ENCODE measurements around the gene IDUA. TPM values are rescaled to one million over a fixed set of nuclear protein-coding genes. Genes with fewer than 3 reads are reported as not detected.

IDUA gene
- total and polyA plus RNA-seq, 4 experiments from 2014 or later, result 5.0 to 64.1 (median 38.7) TPM

DNA sequence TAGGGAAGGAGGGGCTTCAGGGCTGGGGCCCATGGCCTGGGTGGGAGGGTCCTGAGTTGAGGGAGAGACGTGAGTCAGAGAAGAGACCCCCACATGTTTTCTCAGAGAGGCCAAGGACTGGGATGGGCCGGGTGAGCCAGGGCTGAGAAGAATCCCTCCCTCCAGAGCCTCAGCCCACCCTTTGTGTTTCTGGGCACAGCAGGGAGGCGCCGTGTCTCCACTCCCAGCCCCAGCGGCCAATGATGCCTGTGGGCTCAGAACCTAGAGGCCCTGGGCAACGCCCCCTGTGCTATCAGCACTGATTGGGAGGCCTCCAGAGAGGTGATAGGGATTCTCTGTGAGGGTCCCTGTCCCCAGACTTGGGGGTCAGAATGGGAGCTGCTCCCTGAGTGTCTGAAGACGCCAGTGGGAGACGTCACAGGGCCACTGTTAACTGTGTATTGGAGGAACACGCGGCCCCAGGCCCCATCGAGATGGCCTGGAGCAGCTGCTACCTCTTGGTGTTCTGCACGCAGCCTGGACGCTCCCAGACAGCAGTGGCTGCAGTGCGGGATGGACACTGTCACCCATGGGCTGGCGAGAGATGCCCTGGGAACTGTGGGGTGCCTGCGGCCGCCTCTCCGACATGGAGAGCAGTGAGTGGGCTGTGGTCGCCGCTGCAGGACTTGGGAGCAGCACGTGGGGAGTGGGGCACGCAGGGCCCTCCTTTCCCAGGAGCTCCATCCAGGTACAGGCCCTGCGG lies 33.1 kb downstream of the IDUA start:
- DNase-seq, result no peak
- Histone ChIP-seq H3K9me3 (ENCODE audit: control insufficient read depth in 1 of 2, low read length in 2 of 2) (no peaks in the 10 kb centered on the region), H3K4me1 (ENCODE audit: insufficient read depth, low read length) (peaks cover 5% of the 10 kb centered on the region), H3K27me3 (ENCODE audit: insufficient read depth, low read length) (no peaks in the 10 kb centered on the region), H3K27ac (ENCODE audit: low read depth, low read length) (no peak overlapping the region), H3K36me3 (ENCODE audit: insufficient read depth, low read length) (no peaks in the 10 kb centered on the region), H3K4me3 (ENCODE audit: low read length in 2 of 2) (no peak overlapping the region)
- ChIA-PET CTCF (ENCODE audit: partially characterized antibody) (interaction anchor here (1.1 kb wide), 1 partner anchor 36 kb away, joined by 3 read pairs; no protein-coding TSS in a partner anchor), POLR2A (ENCODE audit: partially characterized antibody) (no interaction called here)
- Mint-ChIP-seq H3K4me1 (peaks cover 0 to 4% (median 0%) of the 10 kb centered on the region in 4 donors), H3K27me3 (no peaks in the 10 kb centered on the region), H3K36me3 (no peaks in the 10 kb centered on the region), H3K4me3 (no peak overlapping the region), H3K9me3 (no peaks in the 10 kb centered on the region), H3K27ac (no peak overlapping the region)
- intact Hi-C loops (cut with micrococcal nuclease), result no loop called here

DNA sequence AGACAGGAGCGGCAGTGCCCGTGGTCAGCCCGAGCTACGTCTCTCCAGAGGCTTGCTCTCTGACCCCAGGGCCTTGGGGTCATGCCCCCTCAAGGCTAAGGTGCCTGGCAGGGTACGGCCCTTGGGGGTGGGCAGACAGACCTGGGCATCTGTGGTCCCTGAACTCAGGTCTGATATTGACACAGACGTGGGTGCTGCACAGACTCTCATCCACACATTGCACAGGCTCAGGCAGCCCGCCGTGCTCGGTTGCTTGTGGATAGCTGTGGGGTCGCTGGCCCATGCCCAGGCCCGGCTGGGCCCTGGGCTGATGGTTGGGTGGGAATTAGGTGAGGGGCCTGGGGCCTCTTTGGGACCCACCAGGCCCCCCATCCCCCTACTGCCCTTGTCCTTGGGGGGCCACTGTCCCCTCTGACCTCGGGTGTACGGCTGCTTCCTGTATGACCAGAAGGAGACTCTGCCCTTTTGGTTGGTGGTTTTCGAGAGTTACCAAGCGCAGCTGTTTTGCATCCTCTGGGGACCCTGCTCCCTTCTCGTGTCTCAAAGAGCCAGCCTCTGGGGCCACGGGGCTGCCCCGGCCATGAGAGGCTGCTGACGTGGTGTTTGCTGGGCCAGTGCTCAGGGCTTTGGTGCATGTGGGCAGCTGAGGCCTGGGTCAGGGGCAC lies 34.7 kb downstream of the IDUA start:
- Mint-ChIP-seq H3K4me1 (peaks cover 9 to 15% (median 12%) of the 10 kb centered on the region in 4 donors), H3K4me3 (no peak overlapping the region), H3K27ac (no peak overlapping the region), H3K9me3 (no peaks in the 10 kb centered on the region), H3K27me3 (no peaks in the 10 kb centered on the region), H3K36me3 (peaks cover 4 to 5% of the 10 kb centered on the region in 2 donors)
- Histone ChIP-seq H3K9me3 (ENCODE audit: control insufficient read depth in 1 of 2, low read length in 2 of 2) (no peaks in the 10 kb centered on the region), H3K36me3 (ENCODE audit: insufficient read depth, low read length) (no peaks in the 10 kb centered on the region), H3K27me3 (ENCODE audit: insufficient read depth, low read length) (no peaks in the 10 kb centered on the region), H3K27ac (ENCODE audit: low read depth, low read length) (no peak overlapping the region), H3K4me1 (ENCODE audit: insufficient read depth, low read length) (peaks cover 13% of the 10 kb centered on the region), H3K4me3 (ENCODE audit: low read length in 2 of 2) (no peak overlapping the region)
- ChIA-PET CTCF (ENCODE audit: partially characterized antibody) (no interaction called here), POLR2A (ENCODE audit: partially characterized antibody) (no interaction called here)
- intact Hi-C loops (cut with micrococcal nuclease), result no loop called here
- no peak for DNase-seq

DNA sequence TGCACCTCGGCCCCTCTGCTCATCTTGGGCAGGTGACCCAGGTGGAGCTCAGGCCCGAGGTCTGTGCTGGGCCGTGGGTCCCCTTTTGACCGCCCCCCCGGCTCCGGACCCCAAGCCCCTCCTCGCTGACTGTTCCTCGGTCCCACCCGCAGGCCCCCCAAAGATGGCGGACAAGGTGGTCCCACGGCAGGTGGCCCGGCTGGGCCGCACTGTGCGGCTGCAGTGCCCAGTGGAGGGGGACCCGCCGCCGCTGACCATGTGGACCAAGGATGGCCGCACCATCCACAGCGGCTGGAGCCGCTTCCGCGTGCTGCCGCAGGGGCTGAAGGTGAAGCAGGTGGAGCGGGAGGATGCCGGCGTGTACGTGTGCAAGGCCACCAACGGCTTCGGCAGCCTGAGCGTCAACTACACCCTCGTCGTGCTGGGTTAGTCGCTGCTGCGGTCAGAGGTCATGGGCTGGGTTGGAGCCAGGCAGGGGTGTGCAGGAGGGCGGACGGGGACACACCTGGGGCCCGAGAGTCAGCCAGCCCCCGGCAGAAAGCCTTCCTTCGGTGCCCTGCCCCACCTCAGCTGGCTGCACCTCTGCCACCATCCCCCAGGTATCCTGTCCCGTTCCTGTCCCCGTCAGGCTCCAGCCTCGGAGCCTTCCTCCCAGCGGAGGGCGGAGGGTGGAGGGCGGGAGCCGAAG lies 35.4 kb downstream of the IDUA start:
- Histone ChIP-seq H3K4me3 (ENCODE audit: low read length in 2 of 2) (no peak overlapping the region), H3K36me3 (ENCODE audit: insufficient read depth, low read length) (no peaks in the 10 kb centered on the region), H3K4me1 (ENCODE audit: insufficient read depth, low read length) (peaks cover 13% of the 10 kb centered on the region), H3K27me3 (ENCODE audit: insufficient read depth, low read length) (no peaks in the 10 kb centered on the region), H3K27ac (ENCODE audit: low read depth, low read length) (no peak overlapping the region), H3K9me3 (ENCODE audit: control insufficient read depth in 1 of 2, low read length in 2 of 2) (no peaks in the 10 kb centered on the region)
- DNase-seq, result no peak
- no peak overlapping the region for H3K4me3 Mint-ChIP-seq
- intact Hi-C loops (cut with micrococcal nuclease), result no loop called here
- H3K4me1 Mint-ChIP-seq, result peaks cover 9 to 15% (median 12%) of the 10 kb centered on the region in 4 donors
- H3K27ac Mint-ChIP-seq, result no peak overlapping the region
- ChIA-PET POLR2A (ENCODE audit: partially characterized antibody) (no interaction called here), CTCF (ENCODE audit: partially characterized antibody) (no interaction called here)
- peaks cover 4 to 5% of the 10 kb centered on the region in 2 donors for H3K36me3 Mint-ChIP-seq
- H3K9me3 Mint-ChIP-seq, result no peaks in the 10 kb centered on the region
- no peaks in the 10 kb centered on the region for H3K27me3 Mint-ChIP-seq

DNA sequence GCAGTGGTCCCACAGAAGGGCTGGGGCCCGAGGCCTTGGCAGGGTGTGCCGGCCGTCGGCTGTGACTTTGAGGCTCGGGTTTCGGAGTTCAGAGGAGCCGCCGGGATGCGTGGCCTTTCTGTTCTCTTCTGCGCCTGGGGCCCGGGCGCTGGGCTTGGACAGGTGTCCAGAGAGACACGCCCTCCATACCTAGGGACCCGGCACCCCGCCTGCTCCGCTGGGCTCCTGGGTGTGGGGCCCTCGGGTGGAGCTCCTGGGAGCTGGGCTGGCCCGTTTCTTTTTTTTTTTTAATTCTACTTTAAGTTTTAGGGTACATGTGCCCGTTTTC lies 35.9 kb downstream of the IDUA start:
- DNase-seq, result no peak
- peaks cover 9 to 15% (median 12%) of the 10 kb centered on the region in 4 donors for H3K4me1 Mint-ChIP-seq
- ChIA-PET CTCF (ENCODE audit: partially characterized antibody) (no interaction called here), POLR2A (ENCODE audit: partially characterized antibody) (no interaction called here)
- Histone ChIP-seq H3K27me3 (ENCODE audit: insufficient read depth, low read length) (no peaks in the 10 kb centered on the region), H3K4me3 (ENCODE audit: low read length in 2 of 2) (no peak overlapping the region), H3K9me3 (ENCODE audit: control insufficient read depth in 1 of 2, low read length in 2 of 2) (no peaks in the 10 kb centered on the region), H3K4me1 (ENCODE audit: insufficient read depth, low read length) (peaks cover 13% of the 10 kb centered on the region), H3K27ac (ENCODE audit: low read depth, low read length) (no peak overlapping the region), H3K36me3 (ENCODE audit: insufficient read depth, low read length) (no peaks in the 10 kb centered on the region)
- no peak overlapping the region for H3K27ac Mint-ChIP-seq
- H3K27me3 Mint-ChIP-seq, result no peaks in the 10 kb centered on the region
- intact Hi-C loops (cut with micrococcal nuclease), result no loop called here
- H3K9me3 Mint-ChIP-seq, result no peaks in the 10 kb centered on the region
- no peak overlapping the region for H3K4me3 Mint-ChIP-seq
- H3K36me3 Mint-ChIP-seq, result peaks cover 4 to 5% of the 10 kb centered on the region in 2 donors

DNA sequence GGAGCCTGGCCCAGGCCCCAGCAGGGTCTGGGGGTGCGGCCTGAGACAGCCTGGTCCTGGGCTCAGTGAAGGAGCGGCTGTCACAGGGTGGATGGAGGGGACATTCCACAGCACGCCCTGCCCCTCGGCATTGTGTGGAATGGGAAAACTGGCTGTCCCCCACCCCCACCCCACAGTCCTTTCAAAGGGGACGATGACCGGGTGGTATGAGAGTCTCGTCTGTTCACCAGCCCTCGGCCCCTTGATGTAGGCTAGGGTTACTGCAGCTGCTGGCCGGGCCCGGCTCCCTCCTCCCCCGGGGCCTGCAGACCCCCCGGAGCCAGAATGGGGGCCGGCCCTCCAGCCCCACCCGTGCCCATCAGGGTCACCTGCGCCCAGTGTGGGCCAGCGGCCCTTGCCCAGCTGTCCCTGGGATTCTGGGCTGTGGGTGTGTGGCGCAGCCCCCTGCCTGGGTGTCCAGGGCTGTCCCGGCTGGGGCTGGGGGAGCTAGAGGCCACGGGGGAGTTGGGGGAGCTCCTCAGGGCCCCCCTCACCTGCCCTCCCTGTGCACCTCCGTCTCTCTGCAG lies 36.3 kb downstream of the IDUA start:
- Mint-ChIP-seq H3K4me3 (no peak overlapping the region), H3K36me3 (peaks cover 4 to 5% of the 10 kb centered on the region in 2 donors), H3K27me3 (no peaks in the 10 kb centered on the region), H3K27ac (no peak overlapping the region), H3K4me1 (peaks cover 9 to 15% (median 12%) of the 10 kb centered on the region in 4 donors), H3K9me3 (no peaks in the 10 kb centered on the region)
- H3K4me3 ChIP-seq (ENCODE audit: low read length in 2 of 2), result no peak overlapping the region
- DNase-seq, result no peak
- intact Hi-C loops (cut with micrococcal nuclease), result no loop called here
- peaks cover 13% of the 10 kb centered on the region for H3K4me1 ChIP-seq (ENCODE audit: insufficient read depth, low read length)
- H3K36me3 ChIP-seq (ENCODE audit: insufficient read depth, low read length), result no peaks in the 10 kb centered on the region
- H3K27ac ChIP-seq (ENCODE audit: low read depth, low read length), result no peak overlapping the region
- no peaks in the 10 kb centered on the region for H3K27me3 ChIP-seq (ENCODE audit: insufficient read depth, low read length)
- CTCF ChIA-PET (ENCODE audit: partially characterized antibody), result no interaction called here
- no peaks in the 10 kb centered on the region for H3K9me3 ChIP-seq (ENCODE audit: control insufficient read depth in 1 of 2, low read length in 2 of 2)
- POLR2A ChIA-PET (ENCODE audit: partially characterized antibody), result no interaction called here

DNA sequence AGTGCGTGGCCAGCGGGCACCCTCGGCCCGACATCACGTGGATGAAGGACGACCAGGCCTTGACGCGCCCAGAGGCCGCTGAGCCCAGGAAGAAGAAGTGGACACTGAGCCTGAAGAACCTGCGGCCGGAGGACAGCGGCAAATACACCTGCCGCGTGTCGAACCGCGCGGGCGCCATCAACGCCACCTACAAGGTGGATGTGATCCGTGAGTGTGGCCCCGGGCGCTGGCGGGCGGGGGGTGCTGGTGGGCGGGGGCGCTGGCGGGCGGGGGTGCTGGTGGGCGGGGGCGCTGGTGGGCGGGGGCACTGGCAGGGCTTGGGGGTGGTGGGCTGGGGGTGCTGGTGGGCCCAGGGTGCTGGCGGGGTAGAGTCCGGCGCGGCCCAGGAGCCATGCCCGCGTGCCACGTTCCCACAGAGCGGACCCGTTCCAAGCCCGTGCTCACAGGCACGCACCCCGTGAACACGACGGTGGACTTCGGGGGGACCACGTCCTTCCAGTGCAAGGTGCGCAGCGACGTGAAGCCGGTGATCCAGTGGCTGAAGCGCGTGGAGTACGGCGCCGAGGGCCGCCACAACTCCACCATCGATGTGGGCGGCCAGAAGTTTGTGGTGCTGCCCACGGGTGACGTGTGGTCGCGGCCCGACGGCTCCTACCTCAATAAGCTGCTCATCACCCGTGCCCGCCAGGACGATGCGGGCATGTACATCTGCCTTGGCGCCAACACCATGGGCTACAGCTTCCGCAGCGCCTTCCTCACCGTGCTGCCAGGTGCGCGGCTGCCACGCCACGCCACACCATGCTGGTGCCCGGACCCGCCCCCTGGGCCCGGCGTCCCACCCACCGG lies 37.3 kb downstream of the IDUA start:
- H3K27me3 ChIP-seq (ENCODE audit: insufficient read depth, low read length), result no peaks in the 10 kb centered on the region
- H3K27ac Mint-ChIP-seq, result no peak overlapping the region
- intact Hi-C loops (cut with micrococcal nuclease), result no loop called here
- no peak overlapping the region for H3K27ac ChIP-seq (ENCODE audit: low read depth, low read length)
- no peaks in the 10 kb centered on the region for H3K36me3 ChIP-seq (ENCODE audit: insufficient read depth, low read length)
- H3K4me1 Mint-ChIP-seq, result peaks cover 9 to 15% (median 12%) of the 10 kb centered on the region in 4 donors
- ChIA-PET POLR2A (ENCODE audit: partially characterized antibody) (no interaction called here), CTCF (ENCODE audit: partially characterized antibody) (no interaction called here)
- H3K4me3 ChIP-seq (ENCODE audit: low read length in 2 of 2), result no peak overlapping the region
- no peaks in the 10 kb centered on the region for H3K9me3 ChIP-seq (ENCODE audit: control insufficient read depth in 1 of 2, low read length in 2 of 2)
- no peak overlapping the region for H3K4me3 Mint-ChIP-seq
- H3K9me3 Mint-ChIP-seq, result no peaks in the 10 kb centered on the region
- DNase-seq, result no peak
- no peaks in the 10 kb centered on the region for H3K27me3 Mint-ChIP-seq
- peaks cover 4 to 5% of the 10 kb centered on the region in 2 donors for H3K36me3 Mint-ChIP-seq
- peaks cover 13% of the 10 kb centered on the region for H3K4me1 ChIP-seq (ENCODE audit: insufficient read depth, low read length)
